Lower lobe of right lung (tissue), 2 donors: ENCODE results near the gene CNPPD1. TPM values are rescaled to one million over a fixed set of nuclear protein-coding genes. Genes with fewer than 3 reads are reported as not detected.

ENCODE experiments used
- ATAC-seq, 2 donors: fragments of 200-7000 bp; cut with Tn5 transposase; one replicate each; pipeline ENCODE4 v1.9.1; 2020 to 2022; ENCODE audit warnings: mild to moderate bottlenecking in 2 of 2, moderate library complexity in 2 of 2
- DNase-seq: peaks from one replicate; pipeline ENCODE4 v3.0.0-alpha.2; 2020
- H3K27ac ChIP-seq: fragments of 200-600 bp; one replicate; pipeline ENCODE4 v1.8.0; 2022
- H3K27me3 ChIP-seq: fragments of 200-600 bp; one replicate; pipeline ENCODE4 v1.8.0; 2022; ENCODE audit warnings: low read depth
- H3K36me3 ChIP-seq: fragments of 200-600 bp; one replicate; pipeline ENCODE4 v1.8.0; 2022; ENCODE audit warnings: mild to moderate bottlenecking
- H3K4me1 ChIP-seq: fragments of 200-600 bp; one replicate; pipeline ENCODE4 v1.8.0; 2022
- H3K4me3 ChIP-seq: fragments of 200-600 bp; one replicate; pipeline ENCODE4 v1.8.0; 2022; ENCODE audit warnings: mild to moderate bottlenecking
- H3K9me3 ChIP-seq: fragments of 200-600 bp; one replicate; pipeline ENCODE4 v1.8.0; 2022
- CTCF ChIP-seq: fragments of 200-600 bp; IDR thresholded peaks from one replicate; pipeline ENCODE4 v1.8.0; 2022; ENCODE audit warnings: antibody characterized with exemption, mild to moderate bottlenecking
- intact Hi-C: fragments of 100-400 bp; cut with DNase I; formaldehyde crosslinking; loops from one replicate; pipeline ENCODE4 v1.11.0; 2022
- total RNA-seq: library from RNA; stranded (reverse); fragmentation: NEBNext Ultra II Directional; extraction: Animal tissue kit (Norgen Biotek cat#: 25700); gene quantifications from one replicate; pipeline ENCODE4 v1.2.1, GENCODE V29; 2021
- donor health status: DM: no; HTN: yes; CAD: no; lungs with severe emphysema.

The CNPPD1 gene
- total RNA-seq, 1 donor from 2014 or later = 67.7 TPM

DNA sequence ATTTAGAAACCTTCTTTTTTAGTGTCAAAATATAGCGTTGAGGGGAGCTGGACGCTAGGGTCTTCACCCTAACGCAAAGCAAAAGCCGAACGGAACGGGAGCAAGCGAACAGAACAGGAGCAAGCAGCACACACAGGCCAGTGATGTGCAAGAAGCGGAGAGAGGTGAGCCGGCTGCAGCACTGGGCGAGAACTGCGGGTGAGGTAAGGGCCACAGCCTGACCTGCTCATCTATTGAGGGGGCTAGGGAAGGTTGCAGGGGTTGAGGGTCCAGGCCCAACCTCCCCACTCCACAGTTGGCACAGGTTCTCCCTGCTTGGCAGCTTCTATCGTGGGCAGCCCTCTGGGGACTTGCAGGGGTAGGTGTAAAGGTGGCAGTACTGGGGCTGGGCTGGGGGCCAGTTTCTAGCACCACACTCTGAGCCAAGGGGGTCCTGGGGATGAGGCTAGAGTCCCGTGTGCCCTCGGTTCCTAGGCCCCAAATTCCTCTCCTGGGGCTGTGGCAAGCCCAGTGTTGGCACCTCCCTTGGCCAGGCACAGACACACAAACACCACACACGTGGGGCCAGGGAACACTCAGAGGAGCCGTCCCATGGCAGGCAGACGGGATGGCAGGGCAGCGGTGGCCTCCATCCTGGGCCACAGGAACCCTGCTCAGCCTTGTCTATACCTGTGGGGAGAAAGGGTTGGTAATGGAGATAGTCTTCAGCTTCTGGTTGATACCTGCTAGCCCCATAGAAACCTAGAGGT, 43.2 kb upstream of the CNPPD1 start:
- intact Hi-C loops = no loop called here
- TF ChIP-seq CTCF = no peak
- Histone ChIP-seq H3K36me3 (peaks cover 65% of the 10 kb centered on the region), H3K4me1 (peaks cover 33% of the 10 kb centered on the region), H3K27me3 (no peaks in the 10 kb centered on the region), H3K9me3 (no peaks in the 10 kb centered on the region), H3K4me3 (no peak overlapping the region), H3K27ac (no peak overlapping the region)
- ATAC-seq (no peak), DNase-seq (no peak)

- H3K36me3 ChIP-seq = peaks cover 63% of the 10 kb centered on the region
- TF ChIP-seq CTCF = no peak
- intact Hi-C loops = no loop called here
- H3K27ac ChIP-seq = peak within 1 kb of the TSS; percentile 90
- H3K4me3 ChIP-seq = peak within 1 kb of the TSS; percentile 62
- ATAC-seq (peak; percentile 93 to 94), DNase-seq (peak; percentile 96)
- no peaks in the 10 kb centered on the region for H3K9me3 ChIP-seq
- H3K4me1 ChIP-seq = peaks cover 33% of the 10 kb centered on the region
- H3K27me3 ChIP-seq = no peaks in the 10 kb centered on the region
Observed at GRCh38 chr2:219218732-219219701, 42.3 kb upstream of the CNPPD1 start, which contains the start of gene ABCB6. ABCB6 (minus strand) TSS chr2:219218958; CDS start chr2:219218673, 285 bp downstream.

DNA sequence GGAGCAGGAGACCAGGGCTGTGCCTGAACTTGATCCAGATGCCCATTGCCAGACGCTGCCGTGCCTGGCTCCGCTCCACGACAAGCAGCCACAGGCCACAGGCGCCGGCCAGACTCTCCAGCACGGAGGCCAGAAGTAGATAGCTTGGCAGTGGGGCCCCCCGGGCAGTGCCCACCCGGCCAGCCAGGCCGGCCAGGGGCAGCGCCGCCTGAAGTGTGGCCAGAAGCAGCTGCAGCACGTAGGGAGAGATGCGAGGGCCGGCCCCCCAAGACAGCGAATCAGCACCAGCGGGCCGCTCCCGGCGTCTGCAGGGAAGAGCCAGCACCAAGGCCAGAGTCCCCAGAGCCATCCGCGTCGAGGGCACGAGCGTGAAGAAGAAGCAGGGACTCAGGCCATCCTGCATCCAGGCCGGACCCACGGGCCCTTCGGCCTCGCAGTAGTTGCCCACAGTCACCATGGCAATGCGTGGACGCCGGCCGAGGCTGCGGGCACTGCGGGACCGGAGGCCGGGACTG, 41.5 kb upstream of the CNPPD1 start:
- Histone ChIP-seq H3K27me3 (no peaks in the 10 kb centered on the region), H3K36me3 (peaks cover 61% of the 10 kb centered on the region), H3K4me1 (peaks cover 33% of the 10 kb centered on the region), H3K4me3 (peak overlapping the region; percentile 62), H3K27ac (peak overlapping the region; percentile 90), H3K9me3 (no peaks in the 10 kb centered on the region)
- intact Hi-C loops = no loop called here
- DNase-seq (peak; percentile 75), ATAC-seq (peak; percentile 67 to 76)
- no peak for TF ChIP-seq CTCF

GRCh38 chr2:219216535-219216915, 39.8 kb upstream of the CNPPD1 start:
- peaks cover 33% of the 10 kb centered on the region for H3K4me1 ChIP-seq
- no peak for ATAC-seq
- H3K4me3 ChIP-seq = no peak overlapping the region
- H3K27ac ChIP-seq = no peak overlapping the region
- no peaks in the 10 kb centered on the region for H3K27me3 ChIP-seq
- H3K36me3 ChIP-seq = peaks cover 50% of the 10 kb centered on the region
- DNase-seq = no peak
- H3K9me3 ChIP-seq = no peaks in the 10 kb centered on the region
- intact Hi-C loops = no loop called here
- TF ChIP-seq CTCF = no peak

DNA sequence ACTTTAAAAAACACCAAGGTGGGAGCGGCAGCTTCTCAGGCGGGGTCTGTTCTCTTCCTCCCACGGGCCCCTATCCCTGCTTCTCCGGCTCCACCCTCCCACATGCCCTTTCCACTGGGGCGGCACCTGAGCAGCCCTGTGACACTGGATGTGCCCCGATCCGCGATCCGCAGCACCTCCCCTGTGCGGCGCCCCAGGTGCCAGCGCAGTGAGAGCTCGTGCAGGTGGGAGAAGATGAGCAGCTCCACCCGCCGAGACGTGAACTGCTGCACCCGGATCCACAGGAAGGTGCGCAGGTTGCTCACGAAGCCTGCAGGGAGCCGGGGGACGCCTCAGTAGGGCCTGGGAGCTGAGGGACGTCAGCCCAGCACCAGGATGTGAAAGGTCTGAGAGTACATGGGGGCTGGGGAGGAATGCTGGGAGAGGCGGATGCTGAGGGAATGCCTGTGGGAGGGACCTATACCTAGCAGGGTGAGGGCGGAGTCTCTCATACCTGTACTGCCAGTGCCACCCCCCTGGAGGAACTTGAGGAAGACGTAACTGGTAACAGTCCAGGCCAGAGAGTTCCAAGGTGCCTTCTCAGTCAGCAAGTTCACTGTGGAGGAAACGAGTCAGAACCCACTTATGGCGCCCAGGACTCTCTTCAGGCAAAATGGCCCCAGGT, 39.3 kb upstream of the CNPPD1 start:
- H3K9me3 ChIP-seq = no peaks in the 10 kb centered on the region
- H3K4me1 ChIP-seq = peaks cover 33% of the 10 kb centered on the region
- H3K27ac ChIP-seq = no peak overlapping the region
- no peaks in the 10 kb centered on the region for H3K27me3 ChIP-seq
- no peak overlapping the region for H3K4me3 ChIP-seq
- peaks cover 45% of the 10 kb centered on the region for H3K36me3 ChIP-seq
- no peak for DNase-seq
- no peak for TF ChIP-seq CTCF
- intact Hi-C loops = no loop called here
- no peak for ATAC-seq
